ENCODE results near the gene MPPED1.

Gene MPPED1

GRCh38 chr22:43533156-43533530, 121.3 kb downstream of the MPPED1 start:
- DNase-seq (ENCODE audit: low spot score), result no peak
- no peak for TF ChIP-seq CTCF (conservative IDR thresholded peaks at IDR 0.05; ENCODE audit: low read depth)
- CTCF ChIA-PET, result no interaction called here
- no peak overlapping the region for H3K27ac ChIP-seq
- POLR2A ChIA-PET (ENCODE audit: low non-redundant PET), result no interaction called here

GRCh38 chr22:43533656-43534428, 122.0 kb downstream of the MPPED1 start:
- H3K27ac ChIP-seq, result no peak overlapping the region
- ChIA-PET CTCF (no interaction called here), POLR2A (ENCODE audit: low non-redundant PET) (no interaction called here)
- no peak for TF ChIP-seq CTCF (conservative IDR thresholded peaks at IDR 0.05; ENCODE audit: low read depth)
- no peak for DNase-seq (ENCODE audit: low spot score)

GRCh38 chr22:43534916-43535315, 123.1 kb downstream of the MPPED1 start:
- CTCF ChIA-PET, result no interaction called here
- peak overlapping the region; percentile 82 for H3K27ac ChIP-seq

GRCh38 chr22:43535336-43535735, 123.5 kb downstream of the MPPED1 start:
- CTCF ChIA-PET, result no interaction called here
- POLR2A ChIA-PET (ENCODE audit: low non-redundant PET), result no interaction called here
- DNase-seq (ENCODE audit: low spot score), result no peak
- H3K27ac ChIP-seq, result peak overlapping the region; percentile 82
- TF ChIP-seq CTCF (conservative IDR thresholded peaks at IDR 0.05; ENCODE audit: low read depth), result no peak

More at GRCh38 chr22:43534916-43535315, 123.1 kb downstream of the MPPED1 start:
- no peak for TF ChIP-seq CTCF (conservative IDR thresholded peaks at IDR 0.05; ENCODE audit: low read depth)
- DNase-seq (ENCODE audit: low spot score), result no peak
- POLR2A ChIA-PET (ENCODE audit: low non-redundant PET), result no interaction called here

- TF ChIP-seq CTCF (conservative IDR thresholded peaks at IDR 0.05; ENCODE audit: low read depth), result no peak
- ChIA-PET POLR2A (ENCODE audit: low non-redundant PET) (no interaction called here), CTCF (no interaction called here)
- peak; percentile 48 for DNase-seq (ENCODE audit: low spot score)
- peak overlapping the region; percentile 82 for H3K27ac ChIP-seq
These were observed 123.9 kb downstream of the MPPED1 start for GRCh38 chr22:43535741-43536140.

GRCh38 chr22:43537019-43537585, 125.3 kb downstream of the MPPED1 start:
- no peak for TF ChIP-seq CTCF (conservative IDR thresholded peaks at IDR 0.05; ENCODE audit: low read depth)
- ChIA-PET CTCF (no interaction called here), POLR2A (ENCODE audit: low non-redundant PET) (no interaction called here)
- H3K27ac ChIP-seq, result no peak overlapping the region
- DNase-seq (ENCODE audit: low spot score), result no peak
